Umbilical cord (tissue), 2 donors: ENCODE data around the gene KRTAP10-10. TPM values are rescaled to one million over a fixed set of nuclear protein-coding genes. Genes with fewer than 3 reads are reported as not detected.
"Not testable (repeated sequence)": the region's sequence is repeated elsewhere in the genome, so short reads cannot be mapped to it uniquely, and the experiment has no call there.

Experiments used
- DNase-seq: peaks from one replicate; pipeline ENCODE4 v3.0.0-alpha.2; 2015; ENCODE audit warnings: low spot score
- total RNA-seq: library from RNA; depleted of rRNA; stranded (reverse); fragments of >200 nt; gene quantifications from one replicate; pipeline ENCODE4 v1.2.3, GENCODE V29; 2014; ENCODE audit warnings: low replicate concordance; ENCODE audit not compliant: insufficient read depth

KRTAP10-10 gene
- total RNA-seq, 1 donor from 2014 or later, result not detected

DNA sequence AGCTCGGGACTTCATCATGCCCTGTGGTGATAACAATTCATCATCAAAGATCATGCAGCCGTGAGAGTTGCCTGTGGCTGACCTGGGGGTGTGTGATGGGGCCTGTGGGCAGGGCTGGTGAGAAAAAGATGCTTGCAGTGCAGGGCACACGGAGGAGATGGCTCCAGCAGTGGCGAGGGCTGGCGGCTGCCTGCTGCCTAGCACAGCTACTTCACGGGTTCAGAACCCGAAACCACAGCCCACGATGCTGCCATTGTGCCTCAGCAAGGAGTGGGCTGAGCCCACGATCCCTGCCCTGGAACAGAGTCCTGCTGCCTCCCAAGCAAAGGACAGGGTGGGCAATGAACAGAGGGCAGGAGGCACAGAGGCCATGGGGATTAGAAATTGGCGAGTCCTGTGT, 10.9 kb upstream of the KRTAP10-10 start:
- no peak for DNase-seq

DNA sequence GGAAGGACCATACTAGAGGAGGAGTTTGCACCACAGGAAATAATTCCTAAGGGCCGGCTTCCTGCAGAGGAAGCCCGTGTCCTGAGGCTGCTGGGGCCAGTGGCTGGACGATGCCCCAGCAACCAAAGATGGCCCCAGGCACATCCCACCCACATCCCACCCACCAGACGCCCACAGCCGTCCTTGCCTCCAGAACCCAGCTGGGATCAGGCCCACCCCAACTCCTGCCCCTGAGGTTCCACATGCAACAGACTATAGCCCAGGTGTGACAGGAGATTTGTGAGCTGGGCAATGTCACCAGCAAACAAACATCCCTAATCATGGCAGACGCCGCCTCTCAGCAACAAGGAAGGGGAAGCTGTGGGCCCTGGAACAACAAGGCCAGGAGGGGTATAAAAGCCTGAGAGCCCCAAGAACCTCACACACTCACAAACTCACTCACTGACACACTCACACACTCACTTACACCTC, 10.4 kb upstream of the KRTAP10-10 start, which contains the start of gene KRTAP10-9:
Gene KRTAP10-9 (plus strand): TSS at position 421 of the 471 bp plus-strand sequence. CDS start 79 bp downstream, outside the sequence.
- DNase-seq, result no peak

DNA sequence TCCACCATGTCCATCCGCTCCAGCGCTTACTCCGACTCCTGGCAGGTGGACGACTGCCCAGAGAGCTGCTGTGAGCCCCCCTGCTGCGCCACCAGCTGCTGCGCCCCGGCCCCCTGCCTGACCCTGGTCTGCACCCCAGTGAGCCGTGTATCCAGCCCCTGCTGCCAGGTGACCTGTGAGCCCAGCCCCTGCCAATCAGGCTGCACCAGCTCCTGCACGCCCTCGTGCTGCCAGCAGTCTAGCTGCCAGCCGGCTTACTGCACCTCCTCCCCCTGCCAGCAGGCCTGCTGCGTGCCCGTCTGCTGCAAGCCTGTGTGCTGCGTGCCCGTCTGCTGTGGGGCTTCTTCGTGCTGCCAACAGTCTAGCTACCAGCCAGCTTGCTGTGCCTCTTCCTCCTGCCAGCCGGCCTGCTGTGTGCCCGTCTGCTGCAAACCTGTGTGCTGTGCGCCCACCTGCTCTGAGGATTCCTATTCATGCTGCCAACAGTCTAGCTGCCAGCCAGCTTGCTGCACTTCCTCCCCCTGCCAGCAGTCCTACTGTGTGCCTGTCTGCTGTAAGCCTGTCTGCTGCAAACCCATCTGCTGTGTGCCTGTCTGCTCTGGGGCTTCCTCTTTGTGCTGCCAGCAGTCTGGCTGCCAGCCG, 9.9 kb upstream of the KRTAP10-10 start:
- not testable (repeated sequence) for DNase-seq

- DNase-seq, result not testable (repeated sequence)
Observed at GRCh38 chr21:44627831-44628233, 9.3 kb upstream of the KRTAP10-10 start.

DNA sequence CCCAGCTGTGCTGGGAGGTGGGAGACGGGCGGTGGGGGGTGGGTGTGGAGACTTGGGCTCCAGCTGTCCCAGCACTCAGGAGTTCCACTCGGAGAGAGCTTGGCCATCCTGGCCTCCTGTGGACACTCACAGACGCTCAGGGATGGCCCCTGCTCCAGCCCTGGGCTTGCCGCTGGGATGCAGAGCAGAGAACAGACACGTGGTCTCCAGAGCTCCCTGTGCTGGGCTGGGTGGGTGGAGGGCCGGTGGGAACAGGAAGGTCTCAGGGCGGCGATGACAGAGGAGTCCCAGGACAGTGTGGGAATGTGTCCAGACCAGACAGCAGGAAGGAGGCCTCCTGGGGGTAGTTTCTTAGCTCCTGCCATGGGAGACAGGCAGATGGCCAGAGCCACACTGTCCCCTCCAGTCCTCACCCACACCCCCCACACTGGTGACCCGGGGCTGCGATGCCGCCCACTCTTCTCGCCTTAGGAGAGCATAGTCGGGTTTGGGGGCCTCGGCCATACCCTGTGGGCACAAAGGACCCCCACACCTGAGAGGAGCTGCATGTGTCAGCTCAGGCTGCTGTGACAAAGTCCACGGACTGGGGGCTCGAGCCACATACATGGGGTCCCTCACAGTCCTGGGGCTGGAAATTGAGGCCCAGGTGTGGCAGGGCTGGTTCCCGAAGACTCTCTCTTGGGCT, 8.3 kb upstream of the KRTAP10-10 start:
- no peak for DNase-seq

DNA sequence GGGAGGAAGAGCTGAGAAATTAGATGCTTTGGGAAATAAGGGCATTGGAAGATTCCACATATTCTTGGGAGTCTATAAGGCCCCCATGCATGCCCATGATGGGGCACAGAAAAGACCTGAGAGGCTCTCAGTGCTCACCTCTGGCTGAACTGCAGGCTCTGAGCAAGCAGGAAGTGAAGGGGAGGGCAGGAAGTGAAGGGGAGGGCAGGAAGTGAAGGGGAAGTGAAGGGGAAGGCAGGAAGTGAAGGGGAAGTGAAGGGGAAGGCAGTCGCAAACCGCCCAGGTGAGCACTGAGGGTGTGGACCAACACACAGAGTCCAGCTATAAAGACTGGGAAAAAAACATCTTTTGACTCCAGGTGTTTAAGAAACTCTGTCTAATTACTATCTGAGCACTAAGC, 6.7 kb upstream of the KRTAP10-10 start:
- no peak for DNase-seq

GRCh38 chr21:44632067-44632466, 5.1 kb upstream of the KRTAP10-10 start:
- DNase-seq, result no peak

GRCh38 chr21:44636209-44637017, 743 bp upstream of the KRTAP10-10 start:
- no peak for DNase-seq

DNA sequence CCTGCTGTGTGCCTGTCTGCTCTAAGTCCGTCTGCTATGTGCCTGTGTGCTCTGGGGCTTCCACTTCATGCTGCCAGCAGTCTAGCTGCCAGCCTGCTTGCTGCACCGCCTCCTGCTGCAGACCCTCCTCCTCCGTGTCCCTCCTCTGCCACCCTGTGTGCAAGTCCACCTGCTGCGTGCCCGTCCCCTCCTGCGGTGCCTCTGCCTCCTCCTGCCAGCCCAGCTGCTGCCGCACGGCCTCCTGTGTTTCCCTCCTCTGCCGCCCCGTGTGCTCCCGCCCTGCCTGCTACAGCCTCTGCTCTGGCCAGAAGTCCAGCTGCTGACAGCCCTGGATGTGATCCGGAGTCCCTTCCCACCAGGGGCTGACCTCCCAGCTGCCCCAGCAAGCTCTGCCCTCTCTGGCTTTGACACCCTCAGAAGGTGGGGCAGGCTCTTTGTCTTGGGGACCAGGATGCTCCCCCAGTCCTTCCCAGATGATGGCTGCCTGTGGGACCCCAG, 744 bp downstream of the KRTAP10-10 start:
- not testable (repeated sequence) for DNase-seq

DNA sequence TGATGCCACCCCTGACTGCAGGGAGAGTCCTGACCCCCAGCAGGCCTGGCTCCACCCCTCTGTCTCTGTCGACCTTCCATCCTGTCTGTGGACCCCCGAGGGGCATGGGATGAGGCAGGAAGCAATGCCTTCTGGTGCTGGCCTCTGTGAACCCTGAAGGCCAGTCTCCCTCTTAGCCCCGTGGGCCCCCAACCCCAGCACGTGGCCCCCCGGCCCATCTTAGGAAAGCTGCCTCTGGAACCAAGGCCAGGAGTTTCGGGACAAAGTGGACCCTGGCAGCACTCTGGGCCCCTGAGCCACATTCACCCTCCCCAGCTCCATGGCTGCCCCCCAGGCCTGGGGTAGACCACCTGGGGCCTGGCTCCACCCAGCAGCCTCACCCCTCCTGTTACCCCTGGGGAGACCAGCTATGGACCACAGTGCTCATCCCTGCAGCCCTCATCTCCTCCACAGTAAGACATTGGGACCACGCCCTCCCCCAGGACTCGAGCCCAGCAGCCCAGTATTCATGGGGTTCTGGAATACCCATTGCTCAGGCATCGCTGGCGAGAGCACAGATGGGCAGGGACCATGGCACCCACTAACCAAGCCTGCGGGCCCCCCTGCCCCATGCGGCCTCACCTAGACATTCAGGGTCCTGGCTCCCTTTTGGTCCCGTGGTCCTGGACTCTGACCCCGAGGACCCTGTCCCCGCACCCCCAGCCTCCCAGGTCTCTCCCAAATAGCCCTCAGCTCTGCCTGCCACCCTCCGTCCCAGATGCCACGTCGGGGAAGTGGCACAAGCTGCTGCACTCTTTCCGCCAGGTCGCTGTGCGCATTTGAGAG, 1.6 kb downstream of the KRTAP10-10 start:
- DNase-seq, result not testable (repeated sequence)

DNA sequence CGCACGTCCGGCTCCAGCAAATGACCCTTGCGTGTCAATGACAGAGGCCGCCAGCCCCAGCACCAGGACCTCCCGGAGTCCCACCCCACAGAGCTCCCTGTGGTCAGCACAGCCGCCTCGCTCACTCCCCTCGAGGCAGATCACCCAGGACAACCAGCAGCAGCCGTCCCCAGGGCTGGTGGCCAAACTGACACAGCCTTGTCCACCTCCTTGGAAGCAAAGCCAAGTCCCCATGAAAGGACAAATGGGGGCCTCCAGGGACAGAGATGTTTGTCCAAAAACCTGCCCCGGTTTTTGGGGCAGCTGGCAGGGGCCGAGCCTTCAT, 2.1 kb downstream of the KRTAP10-10 start:
- DNase-seq, result no peak

DNA sequence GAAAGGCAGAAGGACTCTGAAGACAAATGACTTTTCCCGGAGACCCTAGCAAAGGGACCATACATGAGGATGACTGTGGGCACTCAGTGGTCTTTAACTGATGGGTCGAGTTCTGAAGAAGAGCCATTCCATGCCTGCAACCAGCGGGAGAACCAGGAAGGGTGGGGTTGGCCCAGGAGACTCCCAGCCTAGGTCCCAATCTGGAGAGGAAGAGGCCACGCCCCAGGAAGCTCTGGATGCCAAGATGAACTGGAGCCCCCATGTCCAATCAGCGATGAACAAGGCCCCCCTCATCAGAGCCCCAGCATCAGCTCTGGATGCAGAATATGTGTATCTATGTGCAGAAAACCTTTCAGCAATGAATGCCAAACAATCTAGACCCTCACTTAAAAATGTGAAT, 3.6 kb downstream of the KRTAP10-10 start:
- no peak for DNase-seq

- DNase-seq, result no peak
Observed at GRCh38 chr21:44643741-44644310, 6.7 kb downstream of the KRTAP10-10 start.

DNA sequence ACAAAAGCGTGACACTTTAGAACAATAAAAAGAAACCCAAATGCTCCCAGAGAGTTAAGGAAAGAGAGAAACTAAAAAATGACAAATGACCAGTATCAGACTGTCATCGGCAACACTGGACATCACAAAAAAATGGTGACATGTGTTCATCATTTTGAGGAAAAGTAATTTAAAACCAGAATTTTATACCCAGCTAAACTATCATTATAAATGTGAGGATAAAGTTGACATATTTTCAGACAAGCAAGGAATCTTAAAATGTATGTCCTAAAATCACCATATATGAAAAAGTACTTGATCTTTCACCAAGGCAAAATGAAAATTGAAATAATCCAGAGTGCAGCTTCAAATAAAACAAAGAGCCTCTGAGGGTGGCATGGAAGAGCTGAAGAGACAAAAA, 7.7 kb downstream of the KRTAP10-10 start:
- DNase-seq, result no peak

DNA sequence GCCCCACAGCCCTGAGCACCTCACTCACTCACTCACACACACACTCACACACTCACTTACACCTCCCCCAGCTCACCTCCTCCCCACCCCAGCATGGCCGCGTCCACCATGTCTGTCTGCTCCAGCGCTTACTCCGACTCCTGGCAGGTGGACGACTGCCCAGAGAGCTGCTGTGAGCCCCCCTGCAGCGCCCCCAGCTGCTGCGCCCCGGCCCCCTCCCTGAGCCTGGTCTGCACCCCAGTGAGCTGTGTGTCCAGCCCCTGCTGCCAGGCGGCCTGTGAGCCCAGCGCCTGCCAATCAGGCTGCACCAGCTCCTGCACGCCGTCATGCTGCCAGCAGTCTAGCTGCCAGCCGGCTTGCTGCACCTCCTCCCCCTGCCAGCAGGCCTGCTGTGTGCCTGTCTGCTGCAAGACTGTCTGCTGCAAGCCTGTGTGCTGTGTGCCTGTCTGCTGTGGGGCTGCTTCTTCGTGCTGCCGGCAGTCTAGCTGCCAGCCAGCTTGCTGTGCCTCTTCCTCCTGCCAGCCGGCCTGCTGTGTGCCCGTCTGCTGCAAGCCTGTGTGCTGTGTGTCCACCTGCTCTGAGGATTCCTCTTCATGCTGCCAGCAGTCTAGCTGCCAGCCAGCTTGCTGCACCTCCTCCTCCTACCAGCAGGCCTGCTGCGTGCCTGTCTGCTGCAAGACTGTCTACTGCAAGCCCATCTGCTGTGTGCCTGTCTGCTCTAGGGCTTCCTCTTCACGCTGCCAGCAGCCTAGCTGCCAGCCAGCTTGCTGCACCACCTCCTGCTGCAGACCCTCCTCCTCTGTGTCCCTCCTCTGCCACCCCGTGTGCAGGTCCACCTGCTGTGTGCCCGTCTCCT, 9.4 kb downstream of the KRTAP10-10 start, which contains the start of gene KRTAP10-11:
Gene KRTAP10-11 (plus strand): TSS at position 49 of the 856 bp plus-strand sequence. CDS start 45 bp downstream, at position 94.
- DNase-seq, result not testable (repeated sequence)

GRCh38 chr21:44647222-44647552, 10.0 kb downstream of the KRTAP10-10 start:
- no peak for DNase-seq

DNA sequence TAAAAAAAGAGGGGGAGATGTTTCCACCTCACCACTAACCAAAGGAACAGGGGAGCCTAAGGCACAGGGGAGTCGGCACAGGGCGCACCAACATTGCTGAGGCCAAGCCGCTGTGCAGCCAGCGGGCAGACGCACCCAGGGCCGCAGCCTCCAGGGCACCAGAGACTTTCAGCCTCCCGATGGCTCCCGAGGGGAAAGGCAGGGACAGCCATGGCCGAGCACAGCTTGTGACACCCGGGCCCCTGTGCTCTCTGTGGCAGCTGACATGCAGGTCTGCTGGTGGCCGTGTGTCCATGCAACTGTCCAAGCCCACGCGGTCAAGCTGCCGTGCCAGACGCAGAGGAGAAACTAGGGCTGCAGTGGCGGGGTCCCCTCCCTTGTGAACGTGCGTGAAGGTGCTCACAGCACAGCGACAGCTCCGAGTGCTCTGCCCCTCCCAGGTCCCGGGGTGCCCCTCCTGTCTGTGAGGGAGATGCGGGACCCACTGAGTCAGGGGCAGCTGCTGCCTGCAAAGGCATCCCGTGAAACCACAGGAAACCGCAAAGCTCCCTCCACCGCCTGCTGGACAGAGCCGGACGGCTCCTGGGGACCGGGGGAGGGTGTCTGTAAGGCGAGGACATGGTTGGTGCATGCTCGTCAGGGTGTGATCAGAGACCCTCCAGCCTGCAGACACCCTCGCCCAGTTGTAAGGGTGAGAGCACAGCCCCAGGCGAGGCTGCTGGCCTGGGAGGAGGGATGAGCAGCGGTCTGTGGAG, 11.6 kb downstream of the KRTAP10-10 start:
- DNase-seq, result no peak

GRCh38 chr21:44649521-44650100, 12.5 kb downstream of the KRTAP10-10 start:
- no peak for DNase-seq
